GM12875 (cell line): Measurements from ENCODE around the gene EML3.
"Not testable (repeated sequence)": the region's sequence is repeated elsewhere in the genome, so short reads cannot be mapped to it uniquely, and the experiment has no call there.

Experiments used
- H3K4me3 ChIP-seq: one replicate; pipeline ENCODE4 v1.5.1; 2011; ENCODE audit warnings: low read depth, low read length, control low read depth
- CTCF ChIP-seq: IDR thresholded peaks from 2 replicates; pipeline ENCODE4 v1.5.1; 2011; ENCODE audit warnings: low read depth, mild to moderate bottlenecking, control low read depth, inconsistent platforms, low read length, moderate library complexity, borderline replicate concordance; ENCODE audit not compliant: insufficient read depth

The EML3 gene

GRCh38 chr11:62644220-62644619, 31.6 kb upstream of the EML3 start:
- H3K4me3 ChIP-seq: no peak overlapping the region
- TF ChIP-seq CTCF: no peak

- TF ChIP-seq CTCF: no peak
- H3K4me3 ChIP-seq: no peak overlapping the region
Observed at GRCh38 chr11:62632492-62632891, 19.9 kb upstream of the EML3 start.

GRCh38 chr11:62627713-62628112, 15.1 kb upstream of the EML3 start:
- no peak for TF ChIP-seq CTCF
- no peak overlapping the region for H3K4me3 ChIP-seq

- no peak overlapping the region for H3K4me3 ChIP-seq
Observed at GRCh38 chr11:62622476-62623089, 10.0 kb upstream of the EML3 start.

GRCh38 chr11:62621567-62622470, 9.2 kb upstream of the EML3 start, which contains the start of gene B3GAT3:
Gene B3GAT3 (minus strand): TSS chr11:62621986. CDS start chr11:62621947, 39 bp downstream.
- TF ChIP-seq CTCF: no peak
- H3K4me3 ChIP-seq: peak within 1 kb of the TSS; percentile 90

More at GRCh38 chr11:62622476-62623089, 10.0 kb upstream of the EML3 start:
- no peak for TF ChIP-seq CTCF

- TF ChIP-seq CTCF: no peak
- peak overlapping the region; percentile 90 for H3K4me3 ChIP-seq
Observed at GRCh38 chr11:62621027-62621566, 8.5 kb upstream of the EML3 start.

GRCh38 chr11:62616957-62617356, 4.4 kb upstream of the EML3 start:
- not testable (repeated sequence) for H3K4me3 ChIP-seq
